ENCODE data around the gene PDZRN3.

GRCh38 chr3:73516631-73517030 lies 108.1 kb downstream of the PDZRN3 start:
- TF ChIP-seq CTCF (IDR thresholded peaks at IDR 0.05), result no peak
- TF ChIP-seq POLR2A (IDR thresholded peaks at IDR 0.05), result no peak

All from Peyer's patch (tissue), 4 donors.